GM12878 (cell line): Measurements from ENCODE around the gene MYO15A. TPM values are rescaled to one million over a fixed set of nuclear protein-coding genes. Genes with fewer than 3 reads are reported as not detected.

Experiments
- BMI1 ChIP-seq: fragments of 450-650 bp; IDR thresholded peaks from 2 replicates; pipeline ENCODE4 v1.6.1; 2016; ENCODE audit warnings: mild to moderate bottlenecking, moderate library complexity, borderline replicate concordance
- CBFB ChIP-seq: IDR thresholded peaks from 2 replicates; pipeline ENCODE4 v1.6.1; 2016; ENCODE audit warnings: antibody characterized with exemption, low read depth
- CBX3 ChIP-seq: fragments of 200-600 bp; sonication (generic); IDR thresholded peaks from 2 replicates; pipeline ENCODE4 v1.6.1; 2016; ENCODE audit warnings: low read depth, borderline replicate concordance
- DPF2 ChIP-seq: fragments of 450-650 bp; IDR thresholded peaks from 2 replicates; pipeline ENCODE4 v1.6.1; 2017; ENCODE audit warnings: mild to moderate bottlenecking
- E2F4 ChIP-seq: IDR thresholded peaks from 2 replicates; pipeline ENCODE4 v1.6.1; 2012; ENCODE audit warnings: low read depth, low read length, improper control_type of control experiment
- FOXK2 ChIP-seq: fragments of 450-650 bp; IDR thresholded peaks from 2 replicates; pipeline ENCODE4 v1.6.1; 2017; ENCODE audit warnings: mild to moderate bottlenecking, moderate library complexity
- GABPA ChIP-seq: IDR thresholded peaks from 2 replicates; pipeline ENCODE4 v1.6.1; 2014; ENCODE audit warnings: antibody characterized with exemption, low read depth, mild to moderate bottlenecking, inconsistent platforms
- IKZF1 ChIP-seq: fragments of 450-650 bp; conservative IDR thresholded peaks from 2 replicates; pipeline ENCODE4 v1.6.1; 2017; ENCODE audit warnings: antibody characterized with exemption, mild to moderate bottlenecking
- IRF4 ChIP-seq: IDR thresholded peaks from 2 replicates; pipeline ENCODE4 v1.6.1; 2011; ENCODE audit warnings: low read depth, low read length
- LARP7 ChIP-seq: fragments of 450-650 bp; IDR thresholded peaks from 2 replicates; pipeline ENCODE4 v1.6.1; 2017; ENCODE audit warnings: mild to moderate bottlenecking
- MEF2A ChIP-seq: IDR thresholded peaks from 2 replicates; pipeline ENCODE4 v1.6.1; 2011; ENCODE audit warnings: low read depth, mild to moderate bottlenecking, low read length, moderate library complexity; ENCODE audit not compliant: insufficient read depth
- MLLT1 ChIP-seq: fragments of 450-650 bp; IDR thresholded peaks from 2 replicates; pipeline ENCODE4 v1.6.1; 2016; ENCODE audit warnings: mild to moderate bottlenecking
- MTA2 ChIP-seq: fragments of 450-650 bp; IDR thresholded peaks from 2 replicates; pipeline ENCODE4 v1.6.1; 2016; ENCODE audit warnings: low read depth, mild to moderate bottlenecking, moderate library complexity
- MXI1 ChIP-seq: fragments of 150-350 bp; IDR thresholded peaks from 2 replicates; pipeline ENCODE4 v1.6.1; 2011; ENCODE audit warnings: low read depth, mild to moderate bottlenecking, inconsistent platforms, low read length, improper control_type of control experiment
- NFIC ChIP-seq: IDR thresholded peaks from 2 replicates; pipeline ENCODE4 v1.6.1; 2012; ENCODE audit warnings: low read depth, mild to moderate bottlenecking, inconsistent platforms, low read length, moderate library complexity
- NR2C1 ChIP-seq: fragments of 450-650 bp; IDR thresholded peaks from 2 replicates; pipeline ENCODE4 v1.6.1; 2017; ENCODE audit warnings: antibody characterized with exemption, mild to moderate bottlenecking, moderate library complexity
- NR2C2 ChIP-seq: IDR thresholded peaks from 2 replicates; pipeline ENCODE4 v1.6.1; 2011; ENCODE audit warnings: borderline replicate concordance, low read depth; ENCODE audit not compliant: control insufficient read depth, insufficient read length
- RAD51 ChIP-seq: fragments of 450-650 bp; IDR thresholded peaks from 2 replicates; pipeline ENCODE4 v1.6.1; 2016; ENCODE audit warnings: moderate library complexity, mild to moderate bottlenecking, inconsistent platforms
- SPI1 ChIP-seq: IDR thresholded peaks from 2 replicates; pipeline ENCODE4 v1.6.1; 2011; ENCODE audit warnings: low read depth, mild to moderate bottlenecking, low read length, moderate library complexity, borderline replicate concordance; ENCODE audit not compliant: insufficient read depth
- SREBF1 ChIP-seq: IDR thresholded peaks from 2 replicates; pipeline ENCODE4 v1.6.1; 2012; ENCODE audit warnings: mild to moderate bottlenecking, low read length
- SRF ChIP-seq, 2 experiments: IDR thresholded peaks; 2 replicates each; pipeline ENCODE4 v1.6.1; 2011; ENCODE audit warnings: low read depth in 2 of 2, low read length in 2 of 2, mild to moderate bottlenecking in 1 of 2, moderate library complexity in 1 of 2
- TCF7 ChIP-seq: IDR thresholded peaks from 2 replicates; pipeline ENCODE4 v1.6.1; 2014; ENCODE audit warnings: antibody characterized with exemption, borderline replicate concordance
- USF1 ChIP-seq: IDR thresholded peaks from 2 replicates; pipeline ENCODE4 v1.6.1; 2011; ENCODE audit warnings: borderline replicate concordance, low read depth, mild to moderate bottlenecking, moderate library complexity, mixed read lengths, low read length; ENCODE audit not compliant: insufficient read depth; ENCODE audit errors: extremely low read length
- YY1 ChIP-seq: IDR thresholded peaks from 2 replicates; pipeline ENCODE4 v1.6.1; 2011; ENCODE audit warnings: low read depth, mild to moderate bottlenecking, low read length
- ZBTB40 ChIP-seq: fragments of 450-650 bp; IDR thresholded peaks from 2 replicates; pipeline ENCODE4 v1.6.1; 2016; ENCODE audit warnings: mild to moderate bottlenecking, moderate library complexity, borderline replicate concordance
- ZNF217 ChIP-seq: fragments of 450-650 bp; IDR thresholded peaks from 2 replicates; pipeline ENCODE4 v1.6.1; 2017; ENCODE audit warnings: antibody characterized with exemption, mild to moderate bottlenecking
- ZZZ3 ChIP-seq: IDR thresholded peaks from 2 replicates; pipeline ENCODE4 v1.6.1; 2011; ENCODE audit warnings: low read depth; ENCODE audit not compliant: control insufficient read depth, insufficient read length
- polyA plus RNA-seq, 11 experiments: library from polyadenylated mRNA; depleted of rRNA in 4 of 11; unstranded in 6 of 11; stranded (reverse) in 5 of 11; fragments of >200 nt; fragmentation: Nextera tagmentation in 4 of 11; fragmentation: Illumina TruSeq in 1 of 11; extraction: Ambion mirVana in 4 of 11; extraction: Trizol in 1 of 11; gene quantifications; 1 replicate in 1 of 11; 2 replicates in 10 of 11; pipeline versions ENCODE4 v1.2.1 to v1.2.3, GENCODE V29; 2011 to 2016; ENCODE audit warnings: inconsistent platforms in 2 of 11, missing spikeins in 2 of 11, low read depth in 1 of 11
- total RNA-seq, 4 experiments: library from RNA; depleted of rRNA in 3 of 4; stranded (reverse); fragments of >200 nt in 3 of 4; fragmentation: Illumina TruSeq in 1 of 4; extraction: Trizol in 1 of 4; gene quantifications; 2 replicates each; pipeline versions ENCODE4 v1.2.1 to v1.2.3, GENCODE V29; 2013 to 2021

MYO15A gene
- total and polyA plus RNA-seq, 10 of the 15 experiments (the other 5 are each of a cell fraction or from before 2014, with no cell fraction given) = 0.03 to 0.77 (median 0.21) TPM; not detected in 4

GRCh38 chr17:18182978-18183333 lies 74.4 kb downstream of the MYO15A start (continued):
- no peak for TF ChIP-seq NR2C2
- no peak for TF ChIP-seq CBX3
- TF ChIP-seq ZBTB40 = no peak
- no peak for TF ChIP-seq FOXK2
- no peak for TF ChIP-seq SRF (IDR thresholded peaks at IDR 0.05; ENCODE audit: low read depth in 2 of 2, low read length in 2 of 2)
- TF ChIP-seq MTA2 = no peak
- TF ChIP-seq MEF2A = 0 out of 2 replicates have a peak, but pooled peaks have one; percentile 30
- TF ChIP-seq ZZZ3 = no peak
- no peak for TF ChIP-seq BMI1
- no peak for TF ChIP-seq NFIC
- peak; percentile 46 for TF ChIP-seq YY1
- TF ChIP-seq GABPA = no peak
- no peak for TF ChIP-seq SPI1
- no peak for TF ChIP-seq USF1
- TF ChIP-seq E2F4 = no peak
- peak; percentile 74 for TF ChIP-seq NR2C1
- TF ChIP-seq TCF7 = no peak
- TF ChIP-seq LARP7 = peak; percentile 30; the same call in 1 of the 2 replicates
- TF ChIP-seq IKZF1 = no peak
- TF ChIP-seq MXI1 = no peak
- TF ChIP-seq IRF4 = no peak
- TF ChIP-seq RAD51 = no peak
- TF ChIP-seq DPF2 = no peak
- TF ChIP-seq CBFB = peak; percentile 70; the same call in 1 of the 2 replicates
- no peak for TF ChIP-seq ZNF217
- no peak for TF ChIP-seq SREBF1
- no peak for TF ChIP-seq MLLT1
